Neural cell (in vitro differentiated cells): ENCODE data around the gene EPC2. TPM values are rescaled to one million over a fixed set of nuclear protein-coding genes. Genes with fewer than 3 reads are reported as not detected.

Experiments used
- H2AFZ ChIP-seq: fragments of 200-600, 300-800 bp; sonication (generic), shearing (Covaris generic); 2 replicates; pipeline ENCODE4 v1.6.0; 2014; ENCODE audit warnings: low read depth, mild to moderate bottlenecking, antibody characterized with exemption, low read length, moderate library complexity
- H3F3A ChIP-seq: fragments of 200-600 bp; shearing (Covaris generic); 2 replicates; pipeline ENCODE4 v1.6.1; 2016; ENCODE audit warnings: mild to moderate bottlenecking, moderate library complexity, mixed read lengths, antibody characterized with exemption, low read length; ENCODE audit not compliant: insufficient read depth, poor library complexity, severe bottlenecking
- H3K27ac ChIP-seq: fragments of 200-600, 300-800 bp; sonication (generic), shearing (Covaris generic); 2 replicates; pipeline ENCODE4 v1.5.1; 2014; ENCODE audit warnings: mild to moderate bottlenecking, low read length, moderate library complexity
- H3K27me3 ChIP-seq: fragments of 300-800, 200-600 bp; sonication (generic), shearing (Covaris generic); 2 replicates; pipeline ENCODE4 v1.6.0; 2014; ENCODE audit warnings: mild to moderate bottlenecking, low read depth, low read length, moderate library complexity; ENCODE audit not compliant: insufficient read depth
- H3K36me3 ChIP-seq: fragments of 300-800, 200-600 bp; sonication (generic), shearing (Covaris generic); 2 replicates; pipeline ENCODE4 v1.5.1; 2014; ENCODE audit warnings: mild to moderate bottlenecking, antibody characterized with exemption, low read length, moderate library complexity; ENCODE audit not compliant: insufficient read depth
- H3K4me2 ChIP-seq: fragments of 300-800, 200-600 bp; sonication (generic), shearing (Covaris generic); 2 replicates; pipeline ENCODE4 v1.6.0; 2014; ENCODE audit warnings: mild to moderate bottlenecking, low read length
- H3K4me3 ChIP-seq: fragments of 300-800, 200-600 bp; sonication (generic), shearing (Covaris generic); 2 replicates; pipeline ENCODE4 v1.5.1; 2014; ENCODE audit warnings: mild to moderate bottlenecking, low read length, moderate library complexity
- H3K79me2 ChIP-seq: fragments of 200-600 bp; shearing (Covaris generic); replicated peaks from 2 replicates; pipeline ENCODE4 v1.6.0; 2014; ENCODE audit warnings: mild to moderate bottlenecking, low read length, moderate library complexity; ENCODE audit not compliant: insufficient read depth
- H3K9ac ChIP-seq: fragments of 300-800, 200-600 bp; sonication (generic), shearing (Covaris generic); 2 replicates; pipeline ENCODE4 v1.6.1; 2016; ENCODE audit warnings: mild to moderate bottlenecking, low read length, mixed read lengths
- H3K9me2 ChIP-seq: fragments of 200-600 bp; shearing (Covaris generic); 2 replicates; pipeline ENCODE4 v1.6.1; 2016; ENCODE audit warnings: mild to moderate bottlenecking, low read length, mixed read lengths; ENCODE audit not compliant: insufficient read depth
- H3K9me3 ChIP-seq: fragments of 200-600, 300-800 bp; sonication (generic), shearing (Covaris generic); 2 replicates; pipeline ENCODE4 v1.6.1; 2016; ENCODE audit warnings: mild to moderate bottlenecking, mixed run types, low read length, moderate library complexity, mixed read lengths
- H4K20me1 ChIP-seq: fragments of 200-600 bp; shearing (Covaris generic); 2 replicates; pipeline ENCODE4 v1.6.1; 2016; ENCODE audit warnings: mild to moderate bottlenecking, mixed run types; ENCODE audit not compliant: insufficient read depth
- CTCF ChIP-seq: fragments of 450-650 bp; IDR thresholded peaks from 2 replicates; pipeline ENCODE4 v1.5.1; 2014; ENCODE audit warnings: antibody characterized with exemption, mild to moderate bottlenecking, moderate library complexity; ENCODE audit not compliant: poor library complexity, severe bottlenecking
- EP300 ChIP-seq: fragments of 450-650 bp; conservative IDR thresholded peaks from 2 replicates; pipeline ENCODE4 v1.6.1; 2014; ENCODE audit warnings: antibody characterized with exemption, mild to moderate bottlenecking, moderate library complexity; ENCODE audit not compliant: poor library complexity, severe bottlenecking
- EZH2 ChIP-seq: fragments of 200-600, 300-800 bp; shearing (Covaris generic), sonication (generic); IDR thresholded peaks from 2 replicates; pipeline ENCODE4 v1.6.1; 2014; ENCODE audit warnings: antibody characterized with exemption, low read length, borderline replicate concordance, mild to moderate bottlenecking; ENCODE audit not compliant: insufficient read depth, poor library complexity, severe bottlenecking
- MXI1 ChIP-seq: fragments of 450-650 bp; conservative IDR thresholded peaks from 2 replicates; pipeline ENCODE4 v1.6.1; 2014; ENCODE audit warnings: antibody characterized with exemption, mild to moderate bottlenecking; ENCODE audit not compliant: poor library complexity, severe bottlenecking
- POLR2AphosphoS5 ChIP-seq: IDR thresholded peaks from 2 replicates; pipeline ENCODE4 v1.6.1; 2012
- RAD21 ChIP-seq: fragments of 450-650 bp; conservative IDR thresholded peaks from 2 replicates; pipeline ENCODE4 v1.6.1; 2014; ENCODE audit warnings: antibody characterized with exemption, mild to moderate bottlenecking, moderate library complexity
- REST ChIP-seq: IDR thresholded peaks from 2 replicates; pipeline ENCODE4 v1.6.1; 2012; ENCODE audit warnings: borderline replicate concordance
- SMC3 ChIP-seq: fragments of 450-650 bp; conservative IDR thresholded peaks from 2 replicates; pipeline ENCODE4 v1.6.1; 2014; ENCODE audit warnings: antibody characterized with exemption, mild to moderate bottlenecking, moderate library complexity; ENCODE audit not compliant: poor library complexity
- TAF1 ChIP-seq: IDR thresholded peaks from 2 replicates; pipeline ENCODE4 v1.6.1; 2012; ENCODE audit warnings: low read depth
- polyA plus RNA-seq: library from polyadenylated mRNA; depleted of rRNA; stranded (reverse); fragments of >200 nt; gene quantifications from 2 replicates; pipeline ENCODE4 v1.2.3, GENCODE V29; 2014

The EPC2 gene
- polyA plus RNA-seq, 1 donor from 2014 or later = 43.9 TPM

DNA sequence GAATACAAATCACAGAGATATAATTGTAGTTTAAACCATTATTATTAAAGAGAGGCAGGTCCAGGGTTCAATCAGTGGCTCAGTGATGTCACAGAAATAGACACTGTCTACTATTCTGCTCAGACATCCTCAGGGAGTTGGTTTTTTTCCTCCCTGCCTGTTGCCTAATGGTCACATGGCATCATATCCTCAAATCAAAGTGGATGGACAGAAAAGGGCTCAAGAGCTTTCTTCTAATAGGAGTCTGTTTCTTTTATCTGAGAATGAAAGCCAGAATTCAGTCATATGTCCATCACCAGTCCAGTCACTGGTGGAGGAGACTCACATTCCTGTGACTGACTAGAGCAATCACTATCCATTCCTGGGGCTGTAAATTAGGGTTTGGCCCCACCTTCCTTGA lies 27.9 kb upstream of the EPC2 start:
- Histone ChIP-seq H3K9me2 (no peaks in the 10 kb centered on the region), H3K27ac (no peak overlapping the region), H3K9me3 (no peaks in the 10 kb centered on the region), H3F3A (no peaks in the 10 kb centered on the region), H3K79me2 (no peaks in the 10 kb centered on the region), H3K4me3 (no peak overlapping the region), H3K36me3 (no peaks in the 10 kb centered on the region), H4K20me1 (no peaks in the 10 kb centered on the region), H2AFZ (no peak overlapping the region), H3K4me2 (no peak overlapping the region), H3K9ac (no peak overlapping the region), H3K27me3 (no peaks in the 10 kb centered on the region)
- no peak for TF ChIP-seq SMC3
- TF ChIP-seq CTCF = no peak
- no peak for TF ChIP-seq EZH2
- TF ChIP-seq RAD21 = no peak
- no peak for TF ChIP-seq TAF1
- no peak for TF ChIP-seq REST
- TF ChIP-seq MXI1 = no peak
- TF ChIP-seq EP300 = no peak
- TF ChIP-seq POLR2AphosphoS5 = no peak

GRCh38 chr2:148617219-148617618 lies 27.3 kb upstream of the EPC2 start:
- Histone ChIP-seq H3K36me3 (no peaks in the 10 kb centered on the region), H3F3A (no peaks in the 10 kb centered on the region), H4K20me1 (no peaks in the 10 kb centered on the region), H3K4me3 (no peak overlapping the region), H3K9ac (no peak overlapping the region), H3K9me3 (no peaks in the 10 kb centered on the region), H3K27me3 (no peaks in the 10 kb centered on the region), H3K27ac (no peak overlapping the region), H2AFZ (no peak overlapping the region), H3K9me2 (no peaks in the 10 kb centered on the region), H3K4me2 (no peak overlapping the region), H3K79me2 (no peaks in the 10 kb centered on the region)
- no peak for TF ChIP-seq POLR2AphosphoS5

DNA sequence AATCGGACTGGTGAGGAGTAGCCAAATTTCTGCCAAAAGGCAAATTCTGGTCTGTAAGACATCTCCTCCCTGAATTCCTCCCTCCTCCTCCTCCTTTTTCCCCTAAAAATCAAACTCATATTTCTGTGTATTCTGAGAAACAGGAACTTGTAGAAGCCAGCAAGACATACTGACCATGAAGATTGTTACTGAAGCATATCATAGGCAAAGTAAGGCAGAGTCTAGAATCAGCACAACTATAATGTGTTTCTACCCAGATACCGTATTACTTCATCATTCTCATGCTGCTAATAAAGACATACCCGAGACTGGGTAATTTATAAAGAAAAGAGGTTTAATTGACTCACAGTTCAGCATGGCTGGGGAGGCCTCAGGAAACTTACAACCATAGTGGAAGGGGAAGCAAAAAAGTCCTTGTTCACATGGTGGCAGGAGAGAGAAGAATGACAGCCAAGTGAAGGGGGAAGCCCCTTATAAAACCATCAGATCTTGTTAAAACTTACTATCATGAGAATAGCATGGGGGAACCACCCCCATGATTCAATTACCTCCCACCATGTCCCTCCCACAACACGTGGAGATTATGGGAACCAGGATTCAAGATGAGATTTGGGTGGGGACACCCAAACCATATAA lies 24.9 kb upstream of the EPC2 start:
- no peak overlapping the region for H3K27ac ChIP-seq
- H2AFZ ChIP-seq = no peak overlapping the region
- H3K9me3 ChIP-seq = no peaks in the 10 kb centered on the region
- no peak overlapping the region for H3K9ac ChIP-seq
- no peaks in the 10 kb centered on the region for H3K36me3 ChIP-seq
- TF ChIP-seq TAF1 (no peak), EZH2 (no peak), POLR2AphosphoS5 (no peak)
- no peaks in the 10 kb centered on the region for H3F3A ChIP-seq
- no peaks in the 10 kb centered on the region for H3K9me2 ChIP-seq
- no peak overlapping the region for H3K4me3 ChIP-seq
- H3K79me2 ChIP-seq = no peaks in the 10 kb centered on the region
- no peak overlapping the region for H3K4me2 ChIP-seq
- H4K20me1 ChIP-seq = no peaks in the 10 kb centered on the region
- no peaks in the 10 kb centered on the region for H3K27me3 ChIP-seq
